GM18861 (cell line): ENCODE results near the gene DNAH6.
"Not testable (repeated sequence)": the region's sequence is repeated elsewhere in the genome, so short reads cannot be mapped to it uniquely, and the experiment has no call there.

Source experiments
- ATAC-seq: cut with Tn5 transposase; IDR thresholded peaks from one replicate; pipeline ENCODE4 v1.9.1; 2021; ENCODE audit not compliant: unreplicated experiment

DNAH6 gene

GRCh38 chr2:84496386-84496785 lies 19.9 kb upstream of the DNAH6 start:
- ATAC-seq: no peak

DNA sequence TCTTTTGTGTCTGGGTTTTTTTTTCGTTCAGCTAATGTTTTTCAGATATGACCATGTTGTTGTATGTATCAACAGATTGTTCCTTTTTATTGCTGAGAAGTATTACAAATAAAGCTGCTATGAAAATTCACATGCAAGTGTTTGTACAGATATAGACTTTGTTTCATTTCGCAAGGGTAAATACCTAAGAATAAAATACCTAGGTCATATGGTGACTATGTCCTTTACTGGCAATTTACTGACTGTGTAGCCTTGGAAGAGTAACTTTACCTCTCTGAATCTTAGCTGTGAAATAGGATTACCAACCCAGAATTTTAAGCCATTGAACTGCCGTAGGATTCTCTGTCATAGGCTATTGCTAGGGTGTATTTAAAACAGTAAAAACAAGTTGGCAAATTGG lies 19.0 kb upstream of the DNAH6 start:
- ATAC-seq: no peak

DNA sequence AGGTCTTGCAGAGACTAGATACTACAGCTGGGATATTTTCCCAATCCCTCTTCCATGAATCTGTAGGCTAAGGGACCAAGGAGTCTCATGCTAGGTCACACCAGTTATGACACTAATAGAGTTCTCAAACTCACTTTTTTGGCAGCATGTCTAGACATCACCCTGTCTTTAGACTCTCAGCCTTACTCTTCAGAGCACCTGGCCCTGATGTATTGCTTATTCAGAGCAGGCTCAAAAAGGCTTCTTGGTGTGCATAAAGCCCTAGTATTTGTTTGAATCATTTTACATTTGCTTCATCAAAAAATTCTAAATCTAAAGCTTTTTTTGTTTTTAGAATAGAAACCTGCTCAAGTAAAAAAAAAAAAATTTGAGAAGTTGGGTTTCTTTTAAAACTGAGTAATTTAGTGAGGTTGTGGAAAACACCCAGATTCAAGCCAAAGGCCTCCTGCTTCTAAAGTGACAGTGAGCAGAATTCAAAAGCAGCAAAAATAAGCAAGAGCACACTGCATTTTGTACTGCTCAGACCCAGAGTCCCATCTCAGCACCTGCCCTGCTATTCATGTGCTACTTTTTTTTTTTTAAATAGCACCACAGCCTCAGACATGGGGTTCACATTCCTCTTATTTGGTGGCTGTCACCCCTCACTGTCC lies 18.0 kb upstream of the DNAH6 start:
- no peak for ATAC-seq

- ATAC-seq: not testable (repeated sequence)
These were observed 5.3 kb upstream of the DNAH6 start for GRCh38 chr2:84511024-84511423.

DNA sequence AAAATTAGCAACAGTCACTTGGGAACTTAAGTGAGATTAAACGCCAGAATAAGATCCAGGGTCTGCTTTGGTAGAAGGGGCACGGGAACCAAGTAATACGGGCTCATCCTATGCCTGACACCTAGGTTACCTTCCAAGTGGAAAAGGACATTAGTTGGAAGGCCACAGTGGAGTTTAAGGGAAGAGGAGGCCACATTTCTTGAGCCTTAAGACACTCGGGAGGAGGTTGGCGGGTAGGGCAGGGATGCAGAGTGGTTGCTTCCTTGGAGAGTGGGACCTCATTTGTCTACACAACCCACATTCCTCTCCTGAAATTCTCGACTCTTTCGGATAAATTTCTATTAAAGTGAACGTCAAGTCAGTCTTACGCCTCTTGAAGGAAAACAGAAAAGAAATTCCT lies 510 bp upstream of the DNAH6 start:
- ATAC-seq: no peak

GRCh38 chr2:84519332-84519957 lies 3.1 kb downstream of the DNAH6 start:
- no peak for ATAC-seq

DNA sequence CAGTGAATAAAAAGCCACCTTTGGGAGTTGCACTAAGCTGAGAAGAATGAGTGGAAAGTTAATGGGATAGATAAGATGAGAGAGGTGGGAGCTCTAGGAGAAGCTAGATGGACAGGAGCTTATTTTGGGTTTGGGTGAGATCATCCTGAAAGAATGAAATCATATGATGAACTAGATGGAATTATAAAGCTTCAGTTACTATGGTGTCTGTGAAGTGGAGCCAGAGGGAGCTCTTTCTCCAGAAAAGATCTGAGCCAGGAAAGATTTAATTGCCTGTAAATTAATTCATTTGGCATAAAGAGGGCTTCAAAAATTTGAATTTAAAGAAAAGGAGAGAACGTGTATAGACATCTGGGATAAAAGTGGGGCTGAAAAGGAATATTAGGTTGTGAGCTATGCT lies 10.3 kb downstream of the DNAH6 start:
- no peak for ATAC-seq

- ATAC-seq: no peak
These were observed 11.1 kb downstream of the DNAH6 start for GRCh38 chr2:84527137-84528129.

DNA sequence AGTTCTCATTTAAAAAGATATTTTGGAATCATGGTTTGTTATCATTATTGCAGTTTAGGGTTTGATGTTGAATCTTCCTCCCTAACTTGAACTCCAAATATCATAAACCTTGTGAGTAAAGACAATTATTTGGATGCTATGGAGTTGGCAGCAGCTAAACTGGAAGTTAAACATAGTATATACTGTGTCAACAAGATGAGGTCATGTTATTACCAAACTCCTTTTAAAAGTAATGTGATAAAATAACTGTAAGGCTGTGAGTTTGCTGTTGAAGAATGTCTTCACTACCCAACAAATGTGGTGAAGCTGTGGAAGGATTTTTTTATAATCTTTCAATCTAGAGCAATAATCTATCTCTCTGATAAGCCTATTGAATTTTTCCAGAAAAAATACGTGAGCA lies 16.0 kb downstream of the DNAH6 start:
- no peak for ATAC-seq

- no peak for ATAC-seq
These were observed 17.9 kb downstream of the DNAH6 start for GRCh38 chr2:84534225-84534624.

GRCh38 chr2:84537251-84537650 lies 21.0 kb downstream of the DNAH6 start:
- no peak for ATAC-seq

DNA sequence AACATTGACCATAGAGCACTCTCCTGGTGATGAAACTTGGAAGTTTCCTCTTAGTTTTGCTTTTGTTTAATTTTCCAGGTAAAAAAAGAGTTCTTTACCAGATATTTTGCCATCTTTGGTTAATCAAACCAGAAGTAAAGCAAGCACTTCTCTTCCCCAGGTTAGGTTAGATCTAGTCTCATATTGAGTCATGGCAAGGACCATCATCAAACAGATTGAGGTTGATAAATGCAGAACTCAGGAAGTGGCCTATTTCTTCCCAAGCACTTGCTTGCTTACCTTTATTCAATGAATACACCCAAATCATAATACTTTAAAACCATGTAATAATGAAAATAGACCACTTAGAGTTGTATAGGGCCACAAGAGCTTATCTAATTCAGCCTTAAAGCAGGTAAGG lies 23.4 kb downstream of the DNAH6 start:
- no peak for ATAC-seq

- ATAC-seq: no peak
These were observed 28.7 kb downstream of the DNAH6 start for GRCh38 chr2:84545005-84545404.

GRCh38 chr2:84546551-84546950 lies 30.3 kb downstream of the DNAH6 start:
- no peak for ATAC-seq

- ATAC-seq: no peak
These were observed 32.0 kb downstream of the DNAH6 start for GRCh38 chr2:84548303-84548702.

DNA sequence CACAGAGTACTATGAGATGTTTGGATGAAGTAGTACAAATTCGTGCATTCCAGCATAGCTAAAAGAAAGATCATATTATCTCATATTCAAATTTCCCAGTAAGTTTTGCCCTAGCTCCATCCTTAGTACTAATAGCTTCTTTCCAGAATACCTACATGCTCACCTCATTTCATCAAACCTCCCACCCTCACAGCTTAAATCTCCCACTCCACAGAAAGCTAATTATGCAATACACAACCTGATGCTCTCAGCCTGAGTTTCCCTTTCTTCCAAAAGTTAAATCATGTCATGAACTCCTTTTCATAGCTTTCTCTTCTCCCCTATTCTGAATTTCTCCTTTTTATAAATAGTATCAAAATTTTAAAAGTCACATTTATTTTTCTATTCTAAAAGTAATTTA lies 34.6 kb downstream of the DNAH6 start:
- no peak for ATAC-seq

DNA sequence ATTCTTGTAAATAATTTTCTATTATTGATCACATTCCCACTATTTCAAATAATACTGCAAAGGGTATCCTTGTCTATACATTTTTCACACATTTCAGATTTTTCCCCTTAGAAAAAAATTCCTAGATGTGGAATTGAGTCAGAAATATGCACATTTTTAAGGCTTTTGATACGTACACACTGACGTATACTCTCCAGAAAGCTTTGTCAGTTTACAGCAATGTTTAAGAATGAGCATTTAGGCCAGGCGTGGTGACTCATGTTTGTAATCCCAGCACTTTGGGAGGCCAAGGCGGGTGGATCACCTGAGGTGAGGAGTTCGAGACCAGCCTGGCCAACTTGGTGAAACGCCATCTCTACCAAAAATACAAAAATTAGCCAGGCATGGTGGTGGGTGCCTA lies 35.2 kb downstream of the DNAH6 start:
- not testable (repeated sequence) for ATAC-seq

DNA sequence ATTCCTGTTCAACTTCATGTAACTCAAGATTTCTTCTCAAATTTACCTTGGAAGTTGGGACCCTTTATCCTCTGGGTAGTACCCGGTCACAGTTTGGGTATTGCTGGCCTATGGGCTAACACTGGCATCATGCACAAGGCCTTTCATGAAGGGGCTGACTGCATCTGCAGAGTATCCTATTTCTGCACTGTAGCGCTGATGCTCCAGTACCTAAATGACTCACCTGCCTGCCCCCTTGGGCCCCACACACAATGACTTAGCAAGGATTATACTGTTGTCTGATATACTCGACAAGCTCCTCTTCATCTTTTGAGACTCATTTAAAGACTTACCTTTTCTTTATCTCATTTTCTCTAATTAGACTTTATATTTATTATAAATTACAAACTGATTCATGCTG lies 39.9 kb downstream of the DNAH6 start:
- peak; percentile 56 for ATAC-seq

- no peak for ATAC-seq
These were observed 43.5 kb downstream of the DNAH6 start for GRCh38 chr2:84559838-84560237.

GRCh38 chr2:84579661-84580060 lies 63.4 kb downstream of the DNAH6 start:
- ATAC-seq: no peak

- no peak for ATAC-seq
These were observed 87.6 kb downstream of the DNAH6 start for GRCh38 chr2:84603911-84604310.

DNA sequence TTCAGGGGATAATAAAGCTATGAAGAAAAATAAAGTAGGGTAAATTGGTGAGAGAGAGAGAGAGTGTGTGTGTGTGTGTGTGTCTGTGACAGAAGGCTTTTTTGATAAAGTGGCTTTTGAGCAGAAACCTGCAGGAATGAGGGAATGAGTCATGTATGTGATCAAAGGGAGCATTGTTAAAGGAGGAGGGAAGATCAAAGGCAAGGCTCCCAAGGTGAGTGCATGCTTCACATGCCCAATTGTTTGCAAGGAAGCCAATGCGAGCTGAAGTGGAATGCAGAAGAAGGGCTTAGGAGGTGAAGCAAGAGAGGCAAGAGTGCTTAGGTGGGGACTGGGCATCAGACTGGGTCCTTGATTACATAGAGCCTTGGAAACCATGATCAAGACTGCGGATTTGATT lies 96.8 kb downstream of the DNAH6 start:
- ATAC-seq: no peak
